ENCODE measurements around the gene KIF26B. TPM values are rescaled to one million over a fixed set of nuclear protein-coding genes. Genes with fewer than 3 reads are reported as not detected.

The KIF26B gene
- total RNA-seq, 1 experiment from 2014 or later, result not detected

DNA sequence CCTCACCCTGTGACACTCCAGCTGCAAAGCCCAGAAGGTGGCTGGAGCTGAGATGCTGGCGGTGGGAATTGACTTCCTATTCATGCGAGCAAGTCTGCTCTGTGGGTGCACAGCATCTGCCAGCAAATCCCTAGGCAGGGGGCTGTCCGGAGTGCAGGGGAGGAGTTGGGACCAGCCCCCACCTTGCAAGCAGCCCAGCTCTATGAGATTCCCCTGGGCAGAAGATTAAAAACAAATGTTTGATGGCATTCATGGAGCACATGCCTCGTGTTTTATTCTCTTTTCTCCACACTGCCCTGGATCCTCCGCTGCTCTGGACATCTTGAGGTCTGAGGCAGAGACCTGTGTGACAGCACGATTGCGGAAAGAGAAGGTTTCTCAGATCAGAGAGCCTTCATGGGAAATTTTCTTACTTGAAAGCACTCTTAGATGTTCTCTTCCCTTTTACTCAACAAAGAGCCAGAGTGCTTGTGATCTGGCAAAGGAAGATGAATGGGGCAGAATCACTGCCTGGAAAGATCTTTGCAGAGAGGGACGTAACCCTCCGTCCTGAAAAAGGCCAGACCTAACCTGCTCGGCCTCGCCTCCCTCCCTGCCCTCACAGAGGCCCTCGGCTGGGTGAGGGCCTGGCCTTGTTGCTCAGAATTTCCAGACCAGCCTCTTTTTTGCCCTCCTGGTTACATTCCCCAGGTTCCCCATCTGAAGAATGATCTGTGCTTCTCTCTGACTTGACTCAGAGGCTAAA lies 597.1 kb downstream of the KIF26B start:
- Histone ChIP-seq H3K36me3 (no peaks in the 10 kb centered on the region), H3K9me3 (no peaks in the 10 kb centered on the region; the same call in 1 of the 2 replicates), H3K4me3 (no peak overlapping the region), H3K27me3 (no peaks in the 10 kb centered on the region)
- no peak for DNase-seq

DNA sequence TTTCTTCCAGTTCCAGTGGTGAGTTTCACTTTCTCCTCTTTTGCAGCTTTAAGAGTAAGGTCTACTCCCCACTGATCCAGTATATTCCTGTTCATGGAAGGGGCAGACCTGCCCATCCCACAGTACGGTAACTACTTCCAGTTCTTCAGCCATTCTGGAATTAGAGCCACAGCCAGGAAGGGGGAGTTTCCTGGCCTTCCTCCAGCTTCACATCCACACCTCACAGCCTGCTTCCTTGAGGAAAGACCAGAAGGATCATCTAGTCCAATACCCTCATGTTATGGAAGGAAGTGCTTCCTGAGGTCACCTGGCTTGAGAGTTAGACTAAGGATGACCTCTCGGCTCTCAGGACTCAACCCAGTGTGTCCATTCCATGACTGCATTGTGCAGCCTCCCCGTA lies 597.8 kb downstream of the KIF26B start:
- H3K27me3 ChIP-seq, result no peaks in the 10 kb centered on the region
- H3K4me3 ChIP-seq, result no peak overlapping the region
- no peaks in the 10 kb centered on the region; the same call in 1 of the 2 replicates for H3K9me3 ChIP-seq
- H3K36me3 ChIP-seq, result no peaks in the 10 kb centered on the region
- no peak for DNase-seq

DNA sequence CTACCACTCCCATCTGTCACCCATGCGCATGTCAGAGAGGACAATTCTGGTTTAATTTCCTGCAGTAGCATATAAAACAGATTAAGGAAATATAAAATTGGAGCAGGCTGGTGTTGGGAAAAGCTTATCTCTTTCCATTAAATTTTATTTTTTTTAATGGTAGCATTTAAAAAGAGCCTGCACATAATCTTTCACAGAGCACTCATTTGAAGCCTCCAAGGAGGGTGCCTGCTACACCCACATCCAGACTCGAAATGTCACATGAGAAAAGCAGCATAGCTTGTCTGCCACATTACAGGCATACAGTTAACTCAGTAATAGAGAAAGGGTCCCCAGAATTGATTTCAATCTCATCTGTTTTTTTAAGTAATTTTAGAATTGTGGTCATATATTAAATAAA lies 599.0 kb downstream of the KIF26B start:
- H3K9me3 ChIP-seq, result no peaks in the 10 kb centered on the region; the same call in 1 of the 2 replicates
- no peak for DNase-seq
- H3K27me3 ChIP-seq, result no peaks in the 10 kb centered on the region
- no peaks in the 10 kb centered on the region for H3K36me3 ChIP-seq
- no peak overlapping the region for H3K4me3 ChIP-seq

DNA sequence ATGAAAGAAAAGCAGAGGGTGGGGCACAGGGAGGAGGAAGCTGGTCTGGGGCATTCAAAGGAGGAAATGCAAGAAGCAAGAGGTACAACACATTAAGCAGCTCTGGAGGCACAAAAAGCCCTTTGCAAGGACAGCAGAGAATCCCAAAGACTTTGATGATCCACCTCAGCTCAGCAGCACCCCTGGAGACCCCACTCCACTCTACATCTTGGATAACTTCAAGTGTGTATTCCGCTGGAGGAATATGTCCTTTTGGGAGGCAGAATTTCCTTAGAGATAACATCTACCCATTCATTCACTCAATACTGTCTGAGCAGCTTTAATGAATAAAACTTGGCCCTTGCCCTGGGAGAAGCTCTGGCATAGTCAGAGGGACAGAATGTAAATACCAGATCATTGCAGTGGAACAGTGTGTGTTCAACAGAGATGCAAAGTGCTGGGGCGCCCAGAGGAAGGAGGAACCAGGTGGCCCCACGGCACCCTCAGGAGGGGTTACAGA lies 599.7 kb downstream of the KIF26B start:
- no peak for DNase-seq
- Histone ChIP-seq H3K27me3 (no peaks in the 10 kb centered on the region), H3K36me3 (no peaks in the 10 kb centered on the region), H3K9me3 (no peaks in the 10 kb centered on the region; the same call in 1 of the 2 replicates), H3K4me3 (no peak overlapping the region)
